IMR-90 (cell line): ENCODE data around the gene L3MBTL3. TPM values are rescaled to one million over a fixed set of nuclear protein-coding genes. Genes with fewer than 3 reads are reported as not detected.

Experiments
- ATAC-seq: fragments of 200-7000 bp; cut with Tn5 transposase; 2 replicates; pipeline ENCODE4 v1.9.1; 2020; ENCODE audit warnings: low read depth, mild to moderate bottlenecking, moderate library complexity
- BruUV-seq: library from RNA; stranded (reverse); fragments of 400-500 nt; replicated peaks from 2 replicates; lab custom pipeline; 2021; lab: Mats Ljungman, UMichigan
- CTCF ChIA-PET: fragments of 300-600 bp; formaldehyde crosslinking; extraction: SDS; loops from one replicate; lab custom pipeline; 2021; ENCODE audit warnings: antibody characterized with exemption; lab: Yijun Ruan, JAX
- POLR2A ChIA-PET: fragments of 300-600 bp; sonication (Branson Sonifier 250); formaldehyde crosslinking; loops from one replicate; lab custom pipeline; 2022; ENCODE audit warnings: antibody characterized with exemption; ENCODE audit not compliant: unreplicated experiment; lab: Charles Lee
- DNase-seq: peaks from one replicate; pipeline ENCODE4 v3.0.0; 2013
- H2AFZ ChIP-seq: replicated peaks from 2 replicates; pipeline ENCODE3; 2013; ENCODE audit warnings: low read length, mild to moderate bottlenecking; ENCODE audit not compliant: poor library complexity
- H2AK5ac ChIP-seq: 2 replicates; pipeline ENCODE4 v1.6.1; 2013; ENCODE audit warnings: low read depth, low read length, inconsistent platforms
- H2AK9ac ChIP-seq: replicated peaks from 2 replicates; pipeline ENCODE3; 2013; ENCODE audit warnings: mild to moderate bottlenecking, low read depth, low read length, moderate library complexity; ENCODE audit not compliant: poor library complexity
- H2BK120ac ChIP-seq: 2 replicates; pipeline ENCODE4 v1.6.1; 2013; ENCODE audit warnings: low read depth, low read length, inconsistent platforms
- H2BK15ac ChIP-seq: 3 replicates; pipeline ENCODE4 v1.6.1; 2013; ENCODE audit warnings: low read depth, low read length, inconsistent platforms
- H2BK20ac ChIP-seq: 2 replicates; pipeline ENCODE4 v1.6.1; 2013; ENCODE audit warnings: low read depth, mild to moderate bottlenecking, inconsistent platforms, low read length, moderate library complexity
- H2BK5ac ChIP-seq: 2 replicates; pipeline ENCODE4 v1.6.1; 2013; ENCODE audit warnings: mild to moderate bottlenecking, low read depth, low read length, inconsistent platforms; ENCODE audit not compliant: poor library complexity, severe bottlenecking
- H3K14ac ChIP-seq: replicated peaks from 2 replicates; pipeline ENCODE4 v1.6.1; 2013; ENCODE audit warnings: low read depth, low read length, inconsistent platforms
- H3K18ac ChIP-seq: 2 replicates; pipeline ENCODE4 v1.6.1; 2013; ENCODE audit warnings: low read depth, low read length, control low read depth
- H3K23ac ChIP-seq: 2 replicates; pipeline ENCODE4 v1.6.1; 2013; ENCODE audit warnings: low read depth, low read length, inconsistent platforms
- H3K27ac ChIP-seq: 2 replicates; pipeline ENCODE4 v1.5.1; 2013; ENCODE audit warnings: mild to moderate bottlenecking, control low read depth, low read length; ENCODE audit not compliant: insufficient read depth
- H3K27me3 ChIP-seq: 2 replicates; pipeline ENCODE4 v1.6.1; 2013; ENCODE audit warnings: low read length; ENCODE audit not compliant: control insufficient read depth, insufficient read depth
- H3K36me3 ChIP-seq: 2 replicates; pipeline ENCODE4 v1.6.1; 2013; ENCODE audit warnings: low read length, mixed read lengths; ENCODE audit not compliant: control insufficient read depth, insufficient read depth
- H3K4ac ChIP-seq: 2 replicates; pipeline ENCODE4 v1.6.1; 2013; ENCODE audit warnings: low read depth, low read length, inconsistent platforms
- H3K4me1 ChIP-seq: 2 replicates; pipeline ENCODE4 v1.6.1; 2013; ENCODE audit warnings: low read length, mixed read lengths; ENCODE audit not compliant: control insufficient read depth, insufficient read depth
- H3K4me2 ChIP-seq: 2 replicates; pipeline ENCODE4 v1.6.1; 2013; ENCODE audit warnings: low read depth, mild to moderate bottlenecking, control low read depth, low read length, moderate library complexity
- H3K4me3 ChIP-seq: 2 replicates; pipeline ENCODE4 v1.5.1; 2013; ENCODE audit warnings: low read depth, mild to moderate bottlenecking, control low read depth, low read length, moderate library complexity; ENCODE audit not compliant: insufficient read depth
- H3K56ac ChIP-seq: 2 replicates; pipeline ENCODE4 v1.6.1; 2013; ENCODE audit warnings: low read length, inconsistent platforms; ENCODE audit not compliant: insufficient read depth; ENCODE audit errors: extremely low read depth
- H3K79me1 ChIP-seq, 2 experiments: 2 replicates each; pipeline ENCODE4 v1.6.1; 2013; ENCODE audit warnings: low read length in 2 of 2, inconsistent platforms in 1 of 2, low read depth in 1 of 2
- H3K9ac ChIP-seq: 2 replicates; pipeline ENCODE4 v1.6.1; 2013; ENCODE audit warnings: low read depth, low read length, control low read depth
- H3K9me1 ChIP-seq: 2 replicates; pipeline ENCODE4 v1.6.1; 2013; ENCODE audit warnings: low read length, inconsistent platforms; ENCODE audit not compliant: insufficient read depth
- H3K9me3 ChIP-seq: 2 replicates; pipeline ENCODE4 v1.6.1; 2013; ENCODE audit warnings: low read length; ENCODE audit not compliant: control insufficient read depth, insufficient read depth
- H4K20me1 ChIP-seq: 2 replicates; pipeline ENCODE4 v1.6.1; 2013; ENCODE audit warnings: low read length, inconsistent platforms; ENCODE audit not compliant: insufficient read depth
- H4K5ac ChIP-seq: 2 replicates; pipeline ENCODE4 v1.6.1; 2013; ENCODE audit warnings: mild to moderate bottlenecking, low read depth, low read length, control low read depth
- H4K8ac ChIP-seq, 2 experiments: 2 replicates each; pipeline ENCODE4 v1.6.1; 2013; ENCODE audit warnings: low read depth in 2 of 2, low read length in 2 of 2, control low read depth in 1 of 2, inconsistent platforms in 1 of 2
- H4K91ac ChIP-seq: 2 replicates; pipeline ENCODE4 v1.6.1; 2013; ENCODE audit warnings: low read depth, low read length, inconsistent platforms; ENCODE audit not compliant: insufficient read depth
- WGBS, 2 experiments: methylation state at CpG; one replicate each; pipeline versions ENCODE4 v1.1.5 to v1.1.7; 2013; ENCODE audit warnings: missing lambda C conversion rate in 2 of 2; ENCODE audit not compliant: insufficient read length in 1 of 2; ENCODE audit errors: extremely low coverage in 2 of 2; 5-methylcytosine and 5-hydroxymethylcytosine counted together
- dilution Hi-C: fragments of 300-500 bp; cut with HindIII; formaldehyde crosslinking; loops from one replicate; pipeline ENCODE4 v1.14.3; 2018; ENCODE audit warnings: low sequenced_read_pairs; ENCODE audit not compliant: unreplicated experiment
- in situ Hi-C: fragments of 300-500 bp; cut with MboI; formaldehyde crosslinking; loops from 3 replicates; pipeline ENCODE4 v1.14.3; 2019; ENCODE audit warnings: low sequenced_read_pairs, inconsistent platforms, mixed read lengths
- intact Hi-C: fragments of 100-400 bp; cut with micrococcal nuclease; formaldehyde crosslinking; loops from 2 replicates; pipeline ENCODE4 v1.10.0; 2022
- polyA plus RNA-seq, 3 experiments: library from polyadenylated mRNA; depleted of rRNA; stranded (reverse); fragments of >200 nt; gene quantifications; 2 replicates each; pipeline ENCODE4 v1.2.3, GENCODE V29; 2012; ENCODE audit warnings: low replicate concordance in 1 of 3
- total RNA-seq: library from RNA; depleted of rRNA; stranded (reverse); fragments of >200 nt; gene quantifications from 2 replicates; pipeline ENCODE4 v1.2.3, GENCODE V29; 2012
- TF ChIP-seq, protein P1 (sequence below): fragments of 150-350 bp; IDR thresholded peaks from 2 replicates; pipeline ENCODE4 v1.6.1; 2017; ENCODE audit warnings: mild to moderate bottlenecking, antibody characterized with exemption, low read length, low read depth

Gene L3MBTL3
- total and polyA plus RNA-seq, 2 of the 4 experiments (the other 2 are of a cell fraction): 7.2 to 10.9 TPM

DNA sequence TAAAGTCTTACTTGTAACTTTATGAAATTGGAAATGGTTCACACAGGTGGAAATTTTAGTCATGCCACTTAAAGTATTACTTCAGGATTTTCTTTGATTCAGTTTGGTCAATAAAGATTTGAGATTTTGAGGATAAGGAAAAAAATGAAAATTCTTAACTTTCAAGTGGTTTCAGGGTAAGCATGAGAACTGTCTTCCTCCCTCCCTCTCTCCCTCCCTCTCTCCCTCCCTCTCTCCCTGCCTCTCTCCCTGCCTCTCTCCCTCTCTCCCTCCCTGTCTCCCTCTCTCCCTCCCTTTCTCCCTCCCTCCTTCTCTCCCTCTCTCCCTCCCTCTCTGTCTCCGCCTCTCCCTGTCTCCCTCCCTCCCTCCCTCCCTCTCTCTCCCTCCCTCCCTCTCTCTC is 36.9 kb downstream of the L3MBTL3 start:
- H2BK120ac ChIP-seq: no peak overlapping the region
- H3K27me3 ChIP-seq: no peaks in the 10 kb centered on the region
- intact Hi-C loops: no loop called here
- no peak overlapping the region for H2BK20ac ChIP-seq
- no peak overlapping the region for H2BK5ac ChIP-seq
- TF ChIP-seq, protein P1, sequence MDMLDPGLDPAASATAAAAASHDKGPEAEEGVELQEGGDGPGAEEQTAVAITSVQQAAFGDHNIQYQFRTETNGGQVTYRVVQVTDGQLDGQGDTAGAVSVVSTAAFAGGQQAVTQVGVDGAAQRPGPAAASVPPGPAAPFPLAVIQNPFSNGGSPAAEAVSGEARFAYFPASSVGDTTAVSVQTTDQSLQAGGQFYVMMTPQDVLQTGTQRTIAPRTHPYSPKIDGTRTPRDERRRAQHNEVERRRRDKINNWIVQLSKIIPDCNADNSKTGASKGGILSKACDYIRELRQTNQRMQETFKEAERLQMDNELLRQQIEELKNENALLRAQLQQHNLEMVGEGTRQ: no peak
- DNase-seq (no peak), ATAC-seq (no peak)
- 100% methylated on average over 1 of the region's 1 CpG; no CpG with 5 or more reads in 1 of the 2 experiments for WGBS, 2 experiments
- no peak overlapping the region for H3K4me3 ChIP-seq
- H3K56ac ChIP-seq: no peak overlapping the region
- dilution Hi-C loops: no loop called here
- H4K91ac ChIP-seq: no peak overlapping the region
- no peak overlapping the region for H2BK15ac ChIP-seq
- CTCF ChIA-PET: no interaction called here
- H2AK5ac ChIP-seq: no peak overlapping the region
- no TSS peak for BruUV-seq
- no peak overlapping the region for H3K23ac ChIP-seq
- H3K14ac ChIP-seq: no peak overlapping the region
- no peaks in the 10 kb centered on the region; a peak in 1 of 4 replicates for H3K79me1 ChIP-seq
- peaks cover 34% of the 10 kb centered on the region for H3K36me3 ChIP-seq
- POLR2A ChIA-PET: no interaction called here
- no peak overlapping the region for H2AFZ ChIP-seq
- peaks cover 7% of the 10 kb centered on the region for H3K9me1 ChIP-seq
- H3K4me2 ChIP-seq: no peak overlapping the region
- no peak overlapping the region for H3K4ac ChIP-seq
- no peak overlapping the region for H2AK9ac ChIP-seq
- H4K20me1 ChIP-seq: no peaks in the 10 kb centered on the region
- H3K4me1 ChIP-seq: no peaks in the 10 kb centered on the region
- no peak overlapping the region for H3K27ac ChIP-seq
- H3K9ac ChIP-seq: no peak overlapping the region
- in situ Hi-C loops: loop anchor here (25.0 kb wide), 1 partner anchor 707 kb away; no protein-coding TSS in a partner anchor
- H3K18ac ChIP-seq: no peak overlapping the region
- H4K5ac ChIP-seq: no peak overlapping the region
- no peak overlapping the region for H4K8ac ChIP-seq
- no peaks in the 10 kb centered on the region for H3K9me3 ChIP-seq
